H9 (cell line): ENCODE results near the gene TBXA2R. TPM values are rescaled to one million over a fixed set of nuclear protein-coding genes. Genes with fewer than 3 reads are reported as not detected.

ENCODE experiments used
- DNase-seq: peaks from one replicate; pipeline ENCODE4 v3.0.0-alpha.2; 2017
- H2AFZ ChIP-seq: one replicate; pipeline ENCODE4 v1.6.1; 2013; ENCODE audit warnings: mild to moderate bottlenecking, low read length, control low read depth, moderate library complexity
- H2AK5ac ChIP-seq: 2 replicates; pipeline ENCODE4 v1.6.1; 2013; ENCODE audit warnings: low read length, control low read depth, mixed read lengths; ENCODE audit not compliant: insufficient read length
- H2BK120ac ChIP-seq: one replicate; pipeline ENCODE4 v1.6.1; 2013; ENCODE audit warnings: low read depth, mild to moderate bottlenecking, low read length, control low read depth, inconsistent platforms; ENCODE audit not compliant: poor library complexity, severe bottlenecking
- H2BK12ac ChIP-seq: 2 replicates; pipeline ENCODE4 v1.6.1; 2013; ENCODE audit warnings: low read length, control low read depth, mixed read lengths, low read depth; ENCODE audit not compliant: insufficient read length
- H2BK15ac ChIP-seq: 2 replicates; pipeline ENCODE4 v1.6.1; 2013; ENCODE audit warnings: low read depth, low read length, control low read depth
- H2BK20ac ChIP-seq: one replicate; pipeline ENCODE4 v1.6.1; 2013; ENCODE audit warnings: low read depth, mild to moderate bottlenecking, low read length, control low read depth, inconsistent platforms; ENCODE audit not compliant: poor library complexity, severe bottlenecking
- H2BK5ac ChIP-seq: 2 replicates; pipeline ENCODE4 v1.6.1; 2013; ENCODE audit warnings: low read length, control low read depth, mixed read lengths; ENCODE audit not compliant: insufficient read length
- H3K14ac ChIP-seq: 2 replicates; pipeline ENCODE4 v1.6.1; 2013; ENCODE audit warnings: low read length, control low read depth; ENCODE audit not compliant: insufficient read depth
- H3K18ac ChIP-seq: 2 replicates; pipeline ENCODE4 v1.6.1; 2013; ENCODE audit warnings: low read depth, mild to moderate bottlenecking, mixed read lengths, low read length, control low read depth; ENCODE audit not compliant: insufficient read length
- H3K23ac ChIP-seq: 2 replicates; pipeline ENCODE4 v1.6.1; 2013; ENCODE audit warnings: low read length, control low read depth, mixed read lengths, low read depth; ENCODE audit not compliant: insufficient read length
- H3K23me2 ChIP-seq: 2 replicates; pipeline ENCODE4 v1.6.1; 2013; ENCODE audit warnings: low read depth, mild to moderate bottlenecking, mixed read lengths, low read length, control low read depth; ENCODE audit not compliant: insufficient read length, poor library complexity, severe bottlenecking
- H3K27ac ChIP-seq: 2 replicates; pipeline ENCODE4 v1.5.1; 2013; ENCODE audit warnings: low read length, control low read depth, mixed read lengths, low read depth; ENCODE audit not compliant: insufficient read length
- H3K27me3 ChIP-seq: 2 replicates; pipeline ENCODE4 v1.6.1; 2013; ENCODE audit warnings: low read length, control low read depth, inconsistent platforms; ENCODE audit not compliant: insufficient read depth
- H3K4ac ChIP-seq: 2 replicates; pipeline ENCODE4 v1.6.1; 2013; ENCODE audit warnings: low read depth, mild to moderate bottlenecking, control low read depth, inconsistent platforms, low read length, moderate library complexity
- H3K4me1 ChIP-seq: 2 replicates; pipeline ENCODE4 v1.6.1; 2013; ENCODE audit warnings: low read length, control low read depth, inconsistent platforms; ENCODE audit not compliant: insufficient read depth
- H3K4me2 ChIP-seq: 2 replicates; pipeline ENCODE4 v1.6.1; 2013; ENCODE audit warnings: low read length, control low read depth, mixed read lengths; ENCODE audit not compliant: insufficient read length, insufficient read depth
- H3K56ac ChIP-seq: 2 replicates; pipeline ENCODE4 v1.6.1; 2013; ENCODE audit warnings: low read depth, mild to moderate bottlenecking, mixed read lengths, low read length, control low read depth; ENCODE audit not compliant: insufficient read length
- H3K79me1 ChIP-seq: 2 replicates; pipeline ENCODE4 v1.6.1; 2013; ENCODE audit warnings: low read depth, mild to moderate bottlenecking, moderate library complexity, low read length, control low read depth, inconsistent platforms; ENCODE audit not compliant: insufficient read depth, poor library complexity, severe bottlenecking
- H3K79me2 ChIP-seq: 2 replicates; pipeline ENCODE4 v1.6.1; 2013; ENCODE audit warnings: low read length, control low read depth, inconsistent platforms; ENCODE audit not compliant: insufficient read depth
- H3K9ac ChIP-seq: 2 replicates; pipeline ENCODE4 v1.6.1; 2013; ENCODE audit warnings: low read length, control low read depth, mixed read lengths; ENCODE audit not compliant: insufficient read length; ENCODE audit errors: extremely low read depth
- H3K9me3 ChIP-seq: one replicate; pipeline ENCODE4 v1.6.1; 2013; ENCODE audit warnings: low read depth, low read length, inconsistent platforms; ENCODE audit not compliant: control insufficient read depth
- H3T11ph ChIP-seq: one replicate; pipeline ENCODE4 v1.6.1; 2013; ENCODE audit warnings: mild to moderate bottlenecking, low read length, control low read depth, inconsistent platforms
- H4K20me1 ChIP-seq: one replicate; pipeline ENCODE4 v1.6.1; 2013; ENCODE audit not compliant: control insufficient read depth, insufficient read length, insufficient read depth
- H4K5ac ChIP-seq: 2 replicates; pipeline ENCODE4 v1.6.1; 2013; ENCODE audit warnings: low read depth, mild to moderate bottlenecking, mixed read lengths, low read length, control low read depth; ENCODE audit not compliant: insufficient read length
- H4K8ac ChIP-seq: replicated peaks from 2 replicates; pipeline ENCODE4 v1.6.1; 2013; ENCODE audit warnings: low read length, control low read depth, mixed read lengths, low read depth; ENCODE audit not compliant: insufficient read length
- H4K91ac ChIP-seq: 2 replicates; pipeline ENCODE4 v1.6.1; 2013; ENCODE audit warnings: low read depth, mild to moderate bottlenecking, moderate library complexity, mixed read lengths, low read length, control low read depth; ENCODE audit not compliant: insufficient read length
- H3K27ac Mint-ChIP-seq, 3 experiments: 2 replicates in 2 of 3; 3 replicates in 1 of 3; pipeline ENCODE4 v1.8.0; 2020 to 2021; ENCODE audit warnings: mixed read lengths in 3 of 3, mild to moderate bottlenecking in 1 of 3, moderate library complexity in 1 of 3
- H3K27me3 Mint-ChIP-seq: 2 replicates; pipeline ENCODE4 v1.8.0; 2021; ENCODE audit warnings: low read depth, mild to moderate bottlenecking, moderate library complexity, mixed read lengths
- H3K36me3 Mint-ChIP-seq, 3 experiments: 2 replicates in 2 of 3; 3 replicates in 1 of 3; pipeline ENCODE4 v1.8.0; 2020 to 2021; ENCODE audit warnings: low read depth in 3 of 3, mixed read lengths in 3 of 3; ENCODE audit not compliant: insufficient read depth in 1 of 3
- H3K4me1 Mint-ChIP-seq, 2 experiments: 2 replicates each; pipeline ENCODE4 v1.8.0; 2020; ENCODE audit warnings: mixed read lengths in 2 of 2
- H3K4me3 Mint-ChIP-seq, 2 experiments: 2 replicates in 1 of 2; 3 replicates in 1 of 2; pipeline ENCODE4 v1.8.0; 2020 to 2021; ENCODE audit warnings: mild to moderate bottlenecking in 2 of 2, mixed read lengths in 2 of 2, moderate library complexity in 1 of 2
- H3K9me3 Mint-ChIP-seq, 2 experiments: 2 replicates in 1 of 2; 3 replicates in 1 of 2; pipeline ENCODE4 v1.8.0; 2020; ENCODE audit warnings: mild to moderate bottlenecking in 2 of 2, mixed read lengths in 2 of 2, moderate library complexity in 1 of 2
- CTCF ChIP-seq: fragments of 200-600 bp; sonication (generic); conservative IDR thresholded peaks from 3 replicates; pipeline ENCODE4 v1.8.0; 2021; ENCODE audit warnings: antibody characterized with exemption, mild to moderate bottlenecking
- WGBS: extraction: QIAGEN DNeasy Blood & Tissue Kit; methylation state at CpG from one replicate; pipeline ENCODE4 v1.1.7; 2013; ENCODE audit warnings: missing lambda C conversion rate, low lambda C conversion rate, mixed read lengths; ENCODE audit not compliant: insufficient read length; ENCODE audit errors: extremely low coverage; 5-methylcytosine and 5-hydroxymethylcytosine counted together
- total RNA-seq: library from RNA; stranded (reverse); gene quantifications from 2 replicates; pipeline ENCODE4 v1.2.1, GENCODE V29; 2021

Gene TBXA2R
- total RNA-seq, 1 experiment from 2014 or later, result 0.63 TPM

GRCh38 chr19:3641515-3642269, 35.0 kb upstream of the TBXA2R start:
- no peaks in the 10 kb centered on the region for H3K23me2 ChIP-seq
- no peak overlapping the region for H2BK5ac ChIP-seq
- no CpG with 5 or more reads among the region's 28 CpGs for WGBS

More at GRCh38 chr19:3641515-3642269, 35.0 kb upstream of the TBXA2R start:
- H2BK12ac ChIP-seq, result no peak overlapping the region
- no peak overlapping the region for H2BK15ac ChIP-seq
- TF ChIP-seq CTCF, result no peak
- no peak overlapping the region for H2BK20ac ChIP-seq
- H3K4ac ChIP-seq, result no peak overlapping the region
- no peak overlapping the region for H3K4me2 ChIP-seq
- no peak for DNase-seq
- H2BK120ac ChIP-seq, result no peak overlapping the region
- H2AK5ac ChIP-seq, result no peak overlapping the region
- no peaks in the 10 kb centered on the region for H3K27me3 ChIP-seq
- H3K27ac Mint-ChIP-seq, result no peak overlapping the region
- no peak overlapping the region for H3K4me3 Mint-ChIP-seq
- no peaks in the 10 kb centered on the region for H3K4me1 ChIP-seq
- no peak overlapping the region for H3K56ac ChIP-seq
- H3K79me1 ChIP-seq, result no peaks in the 10 kb centered on the region
- H3K79me2 ChIP-seq, result no peaks in the 10 kb centered on the region
- H3K9me3 ChIP-seq, result no peaks in the 10 kb centered on the region
- no peaks in the 10 kb centered on the region for H3K9me3 Mint-ChIP-seq
- no peak overlapping the region for H4K91ac ChIP-seq
- no peak overlapping the region for H3K23ac ChIP-seq
- no peak overlapping the region for H4K5ac ChIP-seq
- H2AFZ ChIP-seq, result no peak overlapping the region
- no peak overlapping the region for H4K8ac ChIP-seq
- no peak overlapping the region for H3K9ac ChIP-seq
- no peaks in the 10 kb centered on the region for H3K27me3 Mint-ChIP-seq
- no peaks in the 10 kb centered on the region for H3K4me1 Mint-ChIP-seq
- H3K27ac ChIP-seq, result no peak overlapping the region
- no peak overlapping the region for H3T11ph ChIP-seq
- H3K14ac ChIP-seq, result no peak overlapping the region
- peaks cover 10 to 32% (median 29%) of the 10 kb centered on the region in 3 experiments; a peak in 6 of 7 replicates for H3K36me3 Mint-ChIP-seq
- H3K18ac ChIP-seq, result no peak overlapping the region
- H4K20me1 ChIP-seq, result no peaks in the 10 kb centered on the region
